Astrocyte (in vitro differentiated cells and primary cell): ENCODE results near the gene SRBD1. TPM values are rescaled to one million over a fixed set of nuclear protein-coding genes. Genes with fewer than 3 reads are reported as not detected.
A peak's percentile ranks its signal among the peaks of the same experiment; 100 is the strongest.

Experiments used
- DNase-seq: peaks from one replicate; pipeline ENCODE4 v3.0.0-alpha.2; 2010; ENCODE audit warnings: low read depth
- FAIRE-seq: peaks from 2 replicates; lab custom pipeline; 2011; peaks lifted over from hg19 to GRCh38; lab: Jason Lieb, UNC
- H2AFZ ChIP-seq: 2 replicates; pipeline ENCODE4 v1.6.0; 2012; ENCODE audit warnings: low read depth, low read length, inconsistent platforms
- H3K27ac ChIP-seq: 2 replicates; pipeline ENCODE4 v1.5.1; 2011; ENCODE audit warnings: low read depth, low read length, inconsistent platforms
- H3K27me3 ChIP-seq: 2 replicates; pipeline ENCODE4 v1.6.0; 2011; ENCODE audit warnings: low read length, inconsistent platforms; ENCODE audit not compliant: insufficient read depth
- H3K36me3 ChIP-seq: 2 replicates; pipeline ENCODE4 v1.5.1; 2011; ENCODE audit warnings: low read length, inconsistent platforms; ENCODE audit not compliant: insufficient read depth
- H3K4me1 ChIP-seq: 2 replicates; pipeline ENCODE4 v1.5.1; 2011; ENCODE audit warnings: low read length, inconsistent platforms; ENCODE audit not compliant: insufficient read depth
- H3K4me2 ChIP-seq: 2 replicates; pipeline ENCODE4 v1.6.0; 2012; ENCODE audit warnings: low read length, inconsistent platforms
- H3K4me3 ChIP-seq: 2 replicates; pipeline ENCODE4 v1.5.1; 2011; ENCODE audit warnings: low read depth, mild to moderate bottlenecking, low read length, inconsistent platforms; ENCODE audit not compliant: insufficient read depth
- H3K79me2 ChIP-seq: 2 replicates; pipeline ENCODE4 v1.6.0; 2012; ENCODE audit warnings: mild to moderate bottlenecking, low read length, inconsistent platforms; ENCODE audit not compliant: insufficient read depth
- H3K9ac ChIP-seq: 2 replicates; pipeline ENCODE4 v1.6.0; 2012; ENCODE audit warnings: mild to moderate bottlenecking, low read length, inconsistent platforms
- H3K9me3 ChIP-seq: 2 replicates; pipeline ENCODE4 v1.5.1; 2012; ENCODE audit warnings: low read depth, mild to moderate bottlenecking, low read length, inconsistent platforms; ENCODE audit not compliant: insufficient read depth
- H4K20me1 ChIP-seq: 2 replicates; pipeline ENCODE4 v1.6.0; 2012; ENCODE audit warnings: low read length, inconsistent platforms; ENCODE audit not compliant: insufficient read depth
- H3K27ac Mint-ChIP-seq: one replicate; pipeline ENCODE4 v1.8.0; 2021; ENCODE audit warnings: mild to moderate bottlenecking, mixed read lengths; ENCODE audit not compliant: unreplicated experiment
- H3K27me3 Mint-ChIP-seq: one replicate; pipeline ENCODE4 v1.8.0; 2021; ENCODE audit warnings: low read depth, mixed read lengths; ENCODE audit not compliant: unreplicated experiment
- H3K36me3 Mint-ChIP-seq: one replicate; pipeline ENCODE4 v1.8.0; 2021; ENCODE audit warnings: low read depth, mixed read lengths; ENCODE audit not compliant: unreplicated experiment
- H3K4me1 Mint-ChIP-seq: one replicate; pipeline ENCODE4 v1.8.0; 2021; ENCODE audit warnings: low read depth, mixed read lengths; ENCODE audit not compliant: unreplicated experiment
- H3K4me3 Mint-ChIP-seq: one replicate; pipeline ENCODE4 v1.8.0; 2021; ENCODE audit warnings: mild to moderate bottlenecking, moderate library complexity, mixed read lengths; ENCODE audit not compliant: unreplicated experiment
- H3K9me3 Mint-ChIP-seq: one replicate; pipeline ENCODE4 v1.8.0; 2021; ENCODE audit warnings: mild to moderate bottlenecking, mixed read lengths; ENCODE audit not compliant: unreplicated experiment
- CTCF ChIP-seq: IDR thresholded peaks from 2 replicates; pipeline ENCODE4 v1.5.1; 2011; ENCODE audit warnings: low read depth, mild to moderate bottlenecking, inconsistent platforms, low read length, moderate library complexity; ENCODE audit not compliant: insufficient read depth
- EZH2 ChIP-seq: IDR thresholded peaks from 2 replicates; pipeline ENCODE4 v1.6.1; 2012; ENCODE audit warnings: mild to moderate bottlenecking, low read length, inconsistent platforms; ENCODE audit not compliant: insufficient read depth
- total RNA-seq: library from RNA; stranded (reverse); gene quantifications from 2 replicates; pipeline ENCODE4 v1.2.1, GENCODE V29; 2021

The SRBD1 gene
- total RNA-seq, 1 donor from 2014 or later = 9.3 TPM

GRCh38 chr2:45439788-45440773 lies 171.0 kb downstream of the SRBD1 start:
- Mint-ChIP-seq H3K4me3 (no peak overlapping the region), H3K9me3 (peaks cover 11% of the 10 kb centered on the region), H3K4me1 (peaks cover 26% of the 10 kb centered on the region), H3K27ac (no peak overlapping the region), H3K36me3 (peaks cover 6% of the 10 kb centered on the region), H3K27me3 (no peaks in the 10 kb centered on the region)
- Histone ChIP-seq H3K27me3 (no peaks in the 10 kb centered on the region), H3K9me3 (no peaks in the 10 kb centered on the region), H3K79me2 (no peaks in the 10 kb centered on the region), H4K20me1 (no peaks in the 10 kb centered on the region), H3K36me3 (no peaks in the 10 kb centered on the region), H3K9ac (no peak overlapping the region), H3K4me1 (peaks cover 1% of the 10 kb centered on the region), H2AFZ (no peak overlapping the region), H3K4me3 (no peak overlapping the region), H3K4me2 (no peak overlapping the region), H3K27ac (no peak overlapping the region)
- no peak for DNase-seq
- no peak for FAIRE-seq
- no peak for TF ChIP-seq EZH2
- peak; percentile 25 for TF ChIP-seq CTCF

GRCh38 chr2:45438872-45439665 lies 172.0 kb downstream of the SRBD1 start:
- no peak for FAIRE-seq

More at GRCh38 chr2:45438872-45439665, 172.0 kb downstream of the SRBD1 start:
- no peak overlapping the region for H3K27ac ChIP-seq
- Mint-ChIP-seq H3K36me3 (peaks cover 6% of the 10 kb centered on the region), H3K9me3 (peaks cover 11% of the 10 kb centered on the region), H3K27ac (no peak overlapping the region), H3K27me3 (no peaks in the 10 kb centered on the region), H3K4me3 (no peak overlapping the region), H3K4me1 (peaks cover 35% of the 10 kb centered on the region)
- no peak overlapping the region for H3K9ac ChIP-seq
- H3K4me1 ChIP-seq = peaks cover 4% of the 10 kb centered on the region
- H3K4me3 ChIP-seq = no peak overlapping the region
- H4K20me1 ChIP-seq = no peaks in the 10 kb centered on the region
- TF ChIP-seq EZH2 (no peak), CTCF (no peak)
- no peaks in the 10 kb centered on the region for H3K9me3 ChIP-seq
- H2AFZ ChIP-seq = no peak overlapping the region
- H3K27me3 ChIP-seq = no peaks in the 10 kb centered on the region
- no peak for DNase-seq
- H3K36me3 ChIP-seq = no peaks in the 10 kb centered on the region
- no peaks in the 10 kb centered on the region for H3K79me2 ChIP-seq
- H3K4me2 ChIP-seq = no peak overlapping the region
